M059J (cell line): ENCODE measurements around the gene FBXL12. TPM values are rescaled to one million over a fixed set of nuclear protein-coding genes. Genes with fewer than 3 reads are reported as not detected.
"Not testable (repeated sequence)": the region's sequence is repeated elsewhere in the genome, so short reads cannot be mapped to it uniquely, and the experiment has no call there.

Experiments used
- DNase-seq: peaks from one replicate; pipeline ENCODE4 v3.0.0-alpha.2; 2012; ENCODE audit warnings: low read depth
- total RNA-seq: library from RNA; depleted of rRNA; stranded (reverse); fragments of >200 nt; shearing (Covaris generic); gene quantifications from 2 replicates; pipeline ENCODE4 v1.2.3, GENCODE V29; 2014; rRNA removed

FBXL12 gene, protein sequence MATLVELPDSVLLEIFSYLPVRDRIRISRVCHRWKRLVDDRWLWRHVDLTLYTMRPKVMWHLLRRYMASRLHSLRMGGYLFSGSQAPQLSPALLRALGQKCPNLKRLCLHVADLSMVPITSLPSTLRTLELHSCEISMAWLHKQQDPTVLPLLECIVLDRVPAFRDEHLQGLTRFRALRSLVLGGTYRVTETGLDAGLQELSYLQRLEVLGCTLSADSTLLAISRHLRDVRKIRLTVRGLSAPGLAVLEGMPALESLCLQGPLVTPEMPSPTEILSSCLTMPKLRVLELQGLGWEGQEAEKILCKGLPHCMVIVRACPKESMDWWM
- total RNA-seq, result 23.2 and 24.4 TPM in 2 replicates

DNA sequence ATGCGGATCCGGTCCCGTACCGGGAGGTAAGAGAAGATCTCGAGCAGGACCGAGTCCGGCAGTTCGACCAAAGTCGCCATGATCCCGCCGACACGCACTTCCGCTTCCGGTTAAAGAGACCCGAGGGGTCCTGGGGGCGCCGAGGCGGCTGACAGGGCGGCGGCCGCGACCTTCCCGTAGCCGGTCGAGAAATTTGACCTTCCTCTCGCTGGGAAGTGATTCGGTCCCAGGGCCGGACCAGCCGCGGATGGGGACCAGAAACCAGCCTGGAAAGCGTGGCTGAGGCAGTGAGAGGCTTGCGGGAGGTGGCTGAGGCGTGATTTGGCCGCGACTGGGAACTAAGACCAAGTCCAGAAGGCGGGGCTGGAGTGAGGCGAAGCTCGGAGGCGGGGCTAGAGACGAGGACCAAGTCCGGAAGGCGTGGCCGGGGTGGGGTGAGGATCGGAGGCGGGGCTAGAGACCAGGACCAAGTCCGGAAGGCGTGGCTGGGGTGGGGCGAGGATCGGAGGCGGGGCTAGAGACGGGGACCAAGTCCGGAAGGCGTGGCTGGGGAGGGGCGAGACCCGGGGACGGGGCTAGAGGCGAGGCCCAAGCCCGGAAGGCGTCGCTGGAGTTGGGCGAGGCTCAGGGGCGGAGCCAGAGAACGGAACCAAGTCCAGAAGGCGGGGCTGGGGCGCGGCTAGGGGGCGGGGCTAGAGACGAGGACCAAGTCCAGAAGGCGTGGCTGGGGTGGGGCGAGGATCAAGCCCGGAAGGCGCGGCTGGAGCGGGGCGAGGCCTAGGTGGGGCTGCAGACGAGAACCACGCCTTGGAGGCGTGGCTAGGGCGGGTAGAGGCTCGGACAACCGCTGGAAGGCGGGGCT, at the start of gene FBXL12:
Gene FBXL12, minus strand, starts transcription at position 346 of the 862 bp plus-strand sequence. Its CDS starts 266 bp downstream, at position 80.
- DNase-seq, result peak; percentile 98

DNA sequence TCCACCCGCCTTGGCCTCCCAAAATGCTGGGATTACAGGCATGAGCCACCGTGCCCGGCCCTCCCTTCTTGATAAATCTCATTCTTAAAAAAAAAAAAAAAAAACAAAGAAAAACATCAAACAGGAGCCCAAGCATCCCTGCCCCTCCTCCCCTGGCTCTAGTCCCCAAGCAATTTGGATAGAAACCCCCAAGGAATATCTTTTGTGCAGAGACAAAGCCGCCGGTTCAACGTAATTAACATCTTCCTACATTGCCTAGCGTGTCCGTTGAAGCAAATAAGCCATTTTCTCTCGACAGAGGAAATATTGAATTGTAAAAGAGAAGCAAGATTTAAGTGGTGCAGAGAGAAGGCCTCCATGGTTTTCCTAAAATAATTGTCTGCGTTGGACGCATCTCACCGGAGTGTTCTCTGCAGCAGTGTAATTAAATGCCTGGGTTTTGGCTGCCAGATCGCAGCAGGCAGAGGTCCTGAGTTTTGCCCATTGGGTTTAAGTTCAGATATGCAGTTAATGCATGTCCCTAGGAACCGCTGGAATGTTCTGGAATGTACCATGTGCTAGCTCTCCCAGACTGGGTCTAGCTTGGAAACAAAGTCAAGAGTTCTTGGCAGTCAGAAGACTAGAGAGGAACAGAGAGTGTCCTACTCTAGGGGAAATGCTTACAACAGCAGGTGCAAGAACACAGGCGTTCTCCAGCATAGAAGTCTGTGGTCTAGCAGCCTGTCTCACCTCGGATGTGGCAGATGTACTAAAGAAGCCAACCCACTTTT, 47.0 kb upstream of the FBXL12 start:
- DNase-seq, result no peak

DNA sequence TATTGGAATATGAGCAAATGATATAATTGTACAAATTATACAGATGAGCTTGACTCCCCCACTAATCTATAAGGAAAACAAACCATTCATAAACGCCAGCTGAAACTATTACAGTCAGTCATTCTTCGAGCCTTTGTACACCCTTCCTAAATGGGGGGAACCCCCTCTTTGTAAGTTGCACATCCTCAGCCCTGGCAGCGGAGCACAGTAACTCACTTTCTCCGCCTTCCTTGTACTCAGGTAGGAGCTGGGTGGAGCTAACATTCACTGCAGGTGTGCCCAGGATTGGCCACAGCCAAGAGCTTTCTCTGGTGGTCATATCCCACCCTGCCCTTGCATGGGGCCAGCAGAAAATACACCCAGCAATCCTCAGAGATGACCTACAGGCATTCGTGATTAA, 44.9 kb upstream of the FBXL12 start:
- DNase-seq, result no peak

DNA sequence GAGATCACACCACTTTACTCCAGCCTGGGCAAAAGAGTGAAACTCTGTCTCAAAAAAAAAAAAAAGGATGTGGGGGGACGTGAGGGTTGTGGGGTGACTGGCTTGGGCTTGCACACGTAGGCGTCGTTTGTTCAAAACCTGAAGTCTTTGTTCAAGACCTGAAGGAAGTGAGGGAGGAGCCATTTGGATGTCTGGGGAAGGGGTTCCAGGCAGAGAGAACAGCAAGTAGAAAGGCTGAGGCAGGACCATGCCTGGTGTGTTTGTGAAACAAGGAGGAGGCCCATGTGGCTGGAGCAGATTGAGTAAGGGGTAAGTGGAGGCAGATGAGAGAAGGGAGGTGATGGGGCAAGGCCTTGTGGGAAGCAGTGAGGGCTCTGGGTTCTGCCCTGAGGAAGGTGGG, 44.1 kb upstream of the FBXL12 start:
- DNase-seq, result no peak

DNA sequence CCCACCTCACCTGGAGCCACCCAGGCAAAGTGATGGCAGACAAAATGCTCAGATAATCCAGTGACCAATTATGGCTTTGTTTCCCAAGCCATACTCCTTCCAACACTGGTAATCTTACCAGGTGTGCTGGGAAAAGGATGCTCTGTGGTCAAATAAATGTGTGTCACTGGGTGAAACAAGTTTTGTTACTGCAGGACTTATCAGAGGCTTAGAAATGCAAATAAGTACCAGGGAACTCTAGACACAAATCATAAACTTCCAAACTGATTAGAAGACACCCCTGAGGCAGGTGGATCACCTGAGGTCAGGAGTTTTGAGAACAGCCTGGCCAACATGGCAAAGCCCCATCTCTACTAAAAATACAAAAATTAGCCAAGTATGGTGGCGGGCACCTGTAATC, 42.6 kb upstream of the FBXL12 start:
- DNase-seq, result no peak

DNA sequence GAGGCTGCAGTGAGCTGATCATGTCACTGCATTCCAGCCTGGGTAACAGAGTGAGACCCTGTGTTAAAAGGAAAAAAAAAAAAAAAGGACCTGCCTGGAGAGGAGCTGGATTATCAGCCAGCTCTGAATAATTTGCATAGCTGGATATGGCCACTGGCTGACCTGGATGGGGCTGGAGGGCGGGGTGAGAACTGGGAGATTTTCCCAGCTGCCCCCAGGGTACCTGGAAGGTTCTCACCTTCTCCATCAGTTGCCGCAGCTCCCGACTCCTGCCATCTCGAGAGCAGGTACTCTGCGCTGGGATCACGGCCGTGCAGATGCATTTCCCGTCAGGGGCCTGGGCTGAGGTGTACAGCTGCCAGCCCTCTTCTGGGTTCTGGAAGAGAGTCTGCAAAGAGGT, 41.5 kb upstream of the FBXL12 start:
- no peak for DNase-seq

DNA sequence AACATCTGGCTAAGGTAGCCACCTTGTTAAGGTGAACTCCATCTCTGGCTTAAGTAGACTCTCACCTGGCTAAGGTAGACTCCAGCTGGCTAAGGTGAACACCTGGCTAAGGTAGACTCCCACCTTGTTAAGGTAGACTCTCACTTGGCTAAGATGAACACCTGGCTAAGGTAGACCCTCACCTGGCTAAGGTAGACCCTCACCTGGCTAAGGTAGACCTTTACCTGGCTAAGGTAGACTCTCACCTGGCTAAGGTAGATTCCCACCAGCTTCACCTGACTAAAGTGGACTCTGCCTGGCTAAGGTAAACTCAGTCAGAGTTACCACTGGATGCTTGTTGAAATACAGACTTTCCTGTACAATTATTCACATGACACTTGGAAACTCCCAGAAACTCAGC, 39.9 kb upstream of the FBXL12 start:
- no peak for DNase-seq

DNA sequence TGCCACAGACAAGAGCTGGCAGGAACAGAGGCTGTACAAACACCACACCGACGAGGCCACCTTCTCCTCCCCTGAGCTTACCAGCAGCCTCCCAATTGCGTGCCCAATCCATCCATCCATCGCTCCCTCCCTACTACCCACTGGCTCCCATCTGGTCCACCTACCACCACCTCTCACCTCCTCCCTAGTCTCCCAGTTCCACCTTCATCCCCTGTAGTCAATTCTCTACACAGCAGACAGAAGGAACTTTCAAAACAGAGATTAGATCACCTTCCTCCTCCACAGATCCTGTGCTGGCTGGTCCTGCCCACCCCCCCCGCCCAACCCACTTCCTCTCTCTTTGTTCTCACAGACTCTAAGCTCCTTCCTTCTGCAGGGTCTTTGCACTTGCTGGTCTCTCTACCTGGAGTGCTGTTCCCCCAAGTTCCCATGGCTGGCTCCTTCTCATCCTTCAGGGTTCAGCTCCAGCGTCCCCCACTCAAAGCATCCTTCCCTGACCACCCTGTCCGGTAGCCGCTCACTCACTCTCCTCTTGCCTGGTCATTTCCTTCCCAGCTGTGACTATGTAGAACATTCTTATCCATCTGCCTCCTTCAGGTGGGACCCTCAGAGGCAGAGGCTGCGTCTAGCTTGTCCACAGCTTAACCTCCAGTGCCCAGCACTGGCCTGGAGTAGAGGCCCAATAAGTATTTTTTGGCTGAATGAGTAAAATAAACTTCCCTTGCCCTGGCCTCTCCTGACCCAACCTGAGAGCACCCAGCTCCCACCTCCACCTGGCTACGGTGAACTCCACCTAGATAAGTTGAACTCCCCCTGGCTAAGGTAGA, 39.3 kb upstream of the FBXL12 start:
- no peak for DNase-seq

DNA sequence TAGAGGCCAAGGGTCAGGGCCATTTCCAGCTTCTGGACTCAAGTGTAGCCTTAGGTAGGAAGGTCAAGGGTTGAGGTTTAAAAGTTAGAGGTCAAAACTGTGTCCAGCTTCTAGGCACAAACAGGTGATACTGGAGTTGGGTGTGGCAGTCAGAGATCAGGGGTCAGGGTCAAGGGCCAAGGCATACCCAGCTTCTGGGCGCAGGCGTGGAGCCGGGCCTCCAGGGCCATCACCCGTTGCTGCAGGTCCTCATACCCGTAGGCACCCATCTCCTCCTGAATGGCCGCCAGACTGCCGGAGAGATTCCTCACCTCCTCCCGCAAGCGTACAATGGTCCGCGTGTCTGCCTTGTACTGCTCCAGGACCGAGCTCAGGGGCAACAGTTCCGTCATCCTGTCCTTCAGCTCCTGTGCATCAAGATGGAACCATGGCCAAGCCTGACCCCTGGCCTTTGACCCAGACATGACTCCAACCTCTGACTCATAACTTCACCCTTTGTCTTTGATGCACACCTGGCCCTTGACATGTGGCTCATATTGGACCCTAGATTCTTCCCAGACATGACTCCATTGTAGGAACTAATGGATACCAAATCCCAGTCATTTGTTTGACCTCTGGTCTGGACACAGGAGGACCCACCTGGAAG, 38.3 kb upstream of the FBXL12 start:
- DNase-seq, result no peak

DNA sequence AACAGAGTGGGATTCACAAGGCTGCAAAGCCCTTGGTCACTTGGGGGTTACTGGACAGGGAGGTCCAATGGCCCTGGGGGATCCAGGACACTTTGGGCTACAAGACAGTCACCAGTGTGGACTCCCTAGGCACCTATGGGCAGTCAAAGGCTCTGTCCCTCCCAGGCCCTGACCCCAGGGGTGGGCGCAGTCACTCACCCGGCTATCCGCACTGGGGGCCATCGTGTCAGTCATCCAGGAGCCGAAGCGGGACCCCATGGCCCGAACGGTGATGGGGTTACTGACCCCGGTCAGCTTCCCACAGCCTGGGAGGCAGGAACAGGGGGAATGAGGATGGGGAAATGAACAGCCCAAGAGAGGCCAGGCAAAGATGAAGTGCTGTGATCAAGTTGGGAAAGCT, 37.7 kb upstream of the FBXL12 start:
- DNase-seq, result no peak

DNA sequence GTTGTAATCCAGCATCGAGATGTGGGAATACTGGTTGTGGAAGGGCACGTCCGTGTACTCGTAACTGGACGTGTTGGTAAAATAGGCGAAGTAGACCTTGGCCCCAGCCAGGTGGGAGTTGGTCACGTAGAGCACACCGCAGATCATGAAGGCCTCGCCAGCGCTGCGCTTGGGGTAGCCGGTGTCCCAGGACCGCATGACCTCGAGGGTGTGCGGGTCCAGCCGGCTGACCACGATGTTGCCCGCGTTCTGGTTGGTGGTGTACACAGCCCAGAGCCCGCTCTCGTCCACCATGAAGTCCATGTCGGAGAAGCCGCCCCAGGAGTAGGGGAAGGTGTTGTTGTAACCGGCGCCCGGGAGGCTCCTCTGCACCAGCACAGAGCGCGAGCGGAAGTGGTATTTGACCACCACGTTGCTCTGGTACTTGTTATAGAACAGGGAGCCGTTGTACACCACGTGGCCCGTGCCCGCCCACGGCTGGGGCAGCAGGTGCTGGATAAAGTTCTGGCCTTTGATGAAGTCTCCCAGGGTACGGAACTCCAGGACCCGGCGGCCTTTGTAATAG, 35.5 kb upstream of the FBXL12 start:
- DNase-seq, result no peak

DNA sequence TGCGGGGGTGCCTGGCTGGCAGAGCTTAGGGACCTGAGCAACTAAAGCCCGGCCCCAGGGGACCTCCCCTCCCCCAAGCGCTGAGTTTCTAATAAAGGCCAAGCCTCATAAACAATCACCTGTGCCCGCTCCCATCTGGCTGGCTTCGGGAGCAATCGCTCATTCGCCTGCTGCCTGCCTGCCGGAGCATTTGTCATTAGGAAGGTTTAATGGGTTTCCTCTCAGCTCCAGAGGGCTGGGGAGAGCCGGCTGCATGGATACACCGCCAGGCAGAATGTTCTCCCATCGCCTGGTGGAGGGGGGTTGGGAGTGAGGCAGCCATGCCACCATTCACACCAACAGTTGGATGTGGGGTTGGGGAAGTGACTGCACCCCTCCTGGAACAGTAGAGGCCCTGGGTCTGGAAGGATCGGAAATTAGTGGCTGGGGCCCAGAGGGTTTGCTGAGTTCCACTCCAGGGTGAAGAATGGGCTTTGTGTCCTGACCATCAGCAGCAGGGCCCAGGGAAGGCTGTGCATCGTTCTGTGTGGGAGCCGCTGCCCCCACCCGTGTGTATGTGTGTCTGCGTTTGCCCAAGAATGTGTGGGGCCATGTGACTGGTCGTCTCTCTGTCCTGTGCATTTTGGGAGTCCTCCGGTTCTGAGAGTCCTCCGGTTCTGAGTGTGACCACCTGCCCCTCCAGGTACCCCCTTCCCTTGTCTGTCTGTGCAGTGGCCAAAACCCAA, 31.5 kb upstream of the FBXL12 start:
- no peak for DNase-seq

DNA sequence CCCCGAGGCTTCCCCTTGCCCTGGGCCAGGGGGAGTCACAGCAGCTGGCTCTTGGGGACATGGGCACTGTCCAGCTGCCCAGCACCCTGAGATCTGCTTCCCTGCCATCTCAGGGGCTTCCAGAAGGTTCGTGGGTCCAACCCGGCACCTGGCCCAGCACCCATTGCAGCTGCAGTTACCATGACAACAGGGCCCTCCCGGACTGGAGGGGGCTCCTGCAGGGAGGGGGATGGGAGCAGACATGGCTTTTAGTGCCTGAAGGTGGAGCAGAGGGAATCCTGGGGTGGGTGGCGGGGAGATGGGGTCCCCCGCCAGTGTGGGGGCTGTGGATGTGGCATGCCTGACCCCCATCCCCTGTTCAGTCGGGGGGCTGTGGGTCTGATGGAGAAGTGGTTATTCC, 30.9 kb upstream of the FBXL12 start:
- no peak for DNase-seq

DNA sequence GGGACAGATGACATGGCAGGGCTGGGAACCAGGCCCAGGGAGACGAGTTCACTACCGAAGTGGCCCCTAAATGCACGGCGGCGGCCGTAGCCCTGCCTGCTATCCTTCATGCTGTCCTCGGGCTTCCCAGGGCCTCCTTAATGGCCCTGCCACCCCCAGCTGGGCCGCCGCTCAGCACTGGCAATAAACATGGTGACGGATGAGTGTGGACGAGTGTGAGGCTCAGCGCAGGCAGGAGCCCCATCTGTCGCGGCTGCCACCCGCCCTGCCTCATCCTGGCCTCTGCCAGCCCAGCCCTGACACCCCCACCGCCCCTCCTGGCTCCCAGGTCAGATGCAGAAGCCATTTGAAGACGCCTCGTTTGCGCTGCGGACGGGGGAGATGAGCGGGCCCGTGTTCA, 29.9 kb upstream of the FBXL12 start:
- DNase-seq, result no peak

DNA sequence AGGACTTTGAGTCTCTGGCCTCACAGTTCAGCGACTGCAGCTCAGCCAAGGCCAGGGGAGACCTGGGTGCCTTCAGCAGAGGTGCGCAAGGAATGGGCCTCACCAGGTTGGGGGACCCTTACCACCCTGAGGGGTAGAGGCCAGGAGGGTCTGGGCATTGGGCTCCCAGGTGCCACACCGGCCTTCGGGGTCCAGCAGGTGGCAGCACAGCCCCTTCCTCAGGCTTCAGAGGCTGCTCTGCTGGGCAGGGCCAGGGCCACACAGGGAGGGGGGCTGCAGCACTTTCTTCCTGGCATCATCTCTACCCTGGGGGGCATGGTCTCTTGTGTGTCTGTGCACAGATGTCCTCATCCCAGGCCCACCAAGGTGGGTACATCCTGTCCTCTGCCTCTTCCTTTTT, 29.2 kb upstream of the FBXL12 start:
- DNase-seq, result no peak

DNA sequence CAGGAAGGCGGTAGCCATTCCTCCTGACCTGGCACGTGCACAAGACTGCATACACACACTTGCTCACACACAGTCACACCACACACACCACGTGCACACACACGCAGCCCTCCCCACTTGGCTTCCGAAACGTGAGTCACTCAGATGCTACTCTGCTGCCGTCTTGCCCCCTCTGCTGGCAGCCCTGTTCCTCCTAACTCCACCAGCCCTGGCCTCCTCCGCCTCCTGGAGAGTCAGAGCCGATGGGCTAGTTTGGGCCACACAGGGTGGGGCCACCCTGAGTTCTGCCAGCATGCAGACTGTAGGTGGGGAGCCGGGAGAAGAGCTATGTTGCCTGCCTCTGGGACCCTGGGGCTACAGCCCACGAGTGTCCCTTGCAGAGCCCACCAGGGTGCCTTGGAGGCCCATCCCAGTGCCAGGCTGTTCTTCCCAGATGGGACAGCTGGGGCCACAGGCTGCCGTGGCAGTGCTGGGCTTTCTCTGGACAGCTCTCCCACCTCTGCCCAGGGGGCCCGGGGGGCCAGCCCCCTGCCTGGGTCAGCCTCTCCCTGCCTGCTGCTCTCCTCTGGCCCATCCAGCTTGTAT, 28.3 kb upstream of the FBXL12 start:
- peak; percentile 62 for DNase-seq

DNA sequence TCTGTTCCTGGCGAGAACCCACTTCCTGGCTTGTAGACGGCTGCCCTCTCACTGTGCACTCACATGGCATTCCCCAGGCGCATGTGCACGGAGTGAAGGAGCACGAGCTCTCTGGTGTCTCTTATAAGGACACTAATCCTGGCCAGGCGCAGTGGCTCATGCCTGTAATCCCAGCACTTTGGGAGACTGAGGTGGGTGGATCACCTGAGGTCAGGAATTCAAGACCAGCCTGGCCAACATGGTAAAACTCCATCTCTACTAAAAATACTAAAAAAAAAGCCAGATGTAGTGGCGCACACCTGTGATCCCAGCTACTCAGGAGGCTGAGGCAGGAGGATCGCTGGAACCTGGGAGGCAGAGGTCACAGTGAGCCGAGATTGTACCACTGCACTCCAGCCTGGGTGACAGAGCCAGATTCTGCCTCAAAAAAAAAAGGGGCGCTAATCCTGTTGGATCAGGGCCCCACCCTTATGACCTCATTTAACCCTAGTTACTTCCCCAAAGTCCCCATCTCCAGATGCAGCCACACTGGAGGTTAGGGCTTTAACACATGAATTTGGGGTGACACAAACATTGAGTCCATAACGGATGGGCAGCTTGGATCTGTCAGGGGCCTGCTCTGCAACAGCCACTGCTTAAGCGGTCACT, 24.9 kb upstream of the FBXL12 start:
- DNase-seq, result not testable (repeated sequence)

DNA sequence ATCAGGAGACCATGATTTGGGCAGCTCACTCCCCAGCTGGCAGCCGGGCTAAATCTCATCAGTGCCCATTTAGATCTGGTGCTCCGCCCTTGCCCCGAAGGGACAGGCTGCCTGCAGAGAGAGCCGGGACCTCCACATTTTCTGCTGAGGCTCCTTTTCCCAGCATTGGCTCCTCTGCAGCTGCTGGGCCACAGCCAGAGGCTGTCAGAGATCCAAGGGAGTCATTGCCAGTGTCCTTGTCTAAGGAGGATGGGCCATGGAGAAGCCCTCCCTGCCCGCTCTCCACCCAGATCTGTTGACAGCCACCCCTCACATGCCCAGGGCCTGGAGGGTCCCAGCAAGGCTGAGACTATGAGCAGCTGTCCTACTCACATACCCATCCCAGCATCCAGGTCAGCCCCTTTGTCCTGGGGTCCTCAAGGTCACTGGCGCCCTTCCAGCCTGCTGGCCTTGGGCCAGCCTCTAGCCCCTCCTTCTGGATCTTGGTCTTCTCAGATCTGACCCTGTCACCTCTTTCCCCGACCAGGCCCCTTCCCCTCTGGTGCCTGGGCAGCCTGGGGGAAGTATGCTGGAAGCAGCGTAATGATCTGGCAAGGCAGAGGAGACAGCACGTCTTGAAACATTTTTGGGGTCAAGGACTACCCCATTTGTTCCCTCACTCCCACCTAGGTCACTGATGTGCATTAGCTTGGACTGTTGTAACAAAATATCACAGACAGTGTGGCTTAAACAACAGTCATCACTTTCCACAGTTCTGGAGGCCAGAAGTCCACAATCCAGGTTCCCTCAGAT, 24.2 kb upstream of the FBXL12 start:
- DNase-seq, result no peak
